K562 (cell line): ENCODE data around the gene PRKAA1. TPM values are rescaled to one million over a fixed set of nuclear protein-coding genes. Genes with fewer than 3 reads are reported as not detected.

Source experiments
- ATAC-seq: fragments of 200-7000 bp; cut with Tn5 transposase; 3 replicates; pipeline ENCODE4 v1.9.1; 2020; ENCODE audit warnings: moderate library complexity
- BruUV-seq: library from RNA; stranded (reverse); fragments of 400-500 nt; replicated peaks from 2 replicates; lab custom pipeline; 2021; lab: Mats Ljungman, UMichigan
- CTCF ChIA-PET: fragments of 300-600 bp; formaldehyde crosslinking; extraction: SDS; loops from one replicate; lab custom pipeline; 2021; ENCODE audit warnings: low intra/inter-chr PET ratio; lab: Yijun Ruan, JAX
- POLR2A ChIA-PET: fragments of 300-600, 350-650 bp; sonication (Branson Sonifier 250); formaldehyde crosslinking; extraction: SDS; loops from one replicate; lab custom pipeline; 2021; ENCODE audit warnings: antibody characterized with exemption, inconsistent platforms; lab: Yijun Ruan, JAX
- DNase-seq, 4 experiments: peaks; one replicate each; pipeline versions ENCODE4 v3.0.0 to v3.0.0-alpha.2; 2011 to 2018; ENCODE audit warnings: low spot score in 3 of 4, mixed read lengths in 3 of 4; ENCODE audit errors: extremely low read depth in 1 of 4
- FAIRE-seq: peaks from 2 replicates; lab custom pipeline; 2011; peaks lifted over from hg19 to GRCh38; lab: Jason Lieb, UNC
- H2AFZ ChIP-seq: 2 replicates; pipeline ENCODE4 v1.6.0; 2011; ENCODE audit warnings: low read depth, low read length, control low read depth, inconsistent platforms
- H3K27ac ChIP-seq: fragments of 200-600 bp; 3 replicates; pipeline ENCODE4 v1.8.0; 2011; ENCODE audit warnings: low read depth, mild to moderate bottlenecking, control low read depth, inconsistent platforms, low read length, moderate library complexity, mixed read lengths; ENCODE audit errors: extremely low read depth
- H3K27me3 ChIP-seq, 2 experiments: fragments of 300-600 bp in 1 of 2; 2 replicates in 1 of 2; 3 replicates in 1 of 2; pipeline versions ENCODE4 v1.6.0 to v1.8.0; 2011; ENCODE audit warnings: inconsistent platforms in 2 of 2, low read length in 2 of 2, mild to moderate bottlenecking in 1 of 2, mixed read lengths in 1 of 2, moderate library complexity in 1 of 2; ENCODE audit not compliant: control insufficient read depth in 2 of 2, insufficient read depth in 2 of 2
- H3K36me3 ChIP-seq: fragments of 300-600 bp; 3 replicates; pipeline ENCODE4 v1.8.0; 2011; ENCODE audit warnings: mild to moderate bottlenecking, low read length, inconsistent platforms; ENCODE audit not compliant: control insufficient read depth, insufficient read depth
- H3K4me1 ChIP-seq, 2 experiments: fragments of 200-600 bp in 1 of 2; replicated peaks in 1 of 2; 2 replicates in 1 of 2; 3 replicates in 1 of 2; pipeline versions ENCODE4 v1.5.1 to v1.8.0; 2011; ENCODE audit warnings: inconsistent platforms in 2 of 2, low read length in 2 of 2, mild to moderate bottlenecking in 1 of 2, mixed read lengths in 1 of 2, moderate library complexity in 1 of 2; ENCODE audit not compliant: control insufficient read depth in 2 of 2, insufficient read depth in 2 of 2
- H3K4me2 ChIP-seq: 2 replicates; pipeline ENCODE4 v1.6.1; 2011; ENCODE audit warnings: low read length, control low read depth, inconsistent platforms, mixed read lengths; ENCODE audit not compliant: insufficient read depth
- H3K4me3 ChIP-seq: fragments of 200-600 bp; sonication (generic), shearing (Covaris generic); 2 replicates; pipeline ENCODE4 v1.5.1; 2016; ENCODE audit warnings: control low read depth, inconsistent platforms
- H3K79me2 ChIP-seq: fragments of 200-600 bp; 3 replicates; pipeline ENCODE4 v1.8.0; 2011; ENCODE audit warnings: low read length, inconsistent platforms; ENCODE audit not compliant: control insufficient read depth, insufficient read depth
- H3K9ac ChIP-seq, 2 experiments: 2 replicates each; pipeline versions ENCODE4 v1.6.0 to v1.6.1; 2011; ENCODE audit warnings: low read depth in 2 of 2, low read length in 2 of 2, control low read depth in 1 of 2, inconsistent platforms in 1 of 2, mild to moderate bottlenecking in 1 of 2, mixed read lengths in 1 of 2; ENCODE audit not compliant: insufficient read depth in 1 of 2
- H3K9me1 ChIP-seq: one replicate; pipeline ENCODE4 v1.6.0; 2011; ENCODE audit warnings: inconsistent platforms, mild to moderate bottlenecking, low read length, moderate library complexity; ENCODE audit not compliant: control insufficient read depth, insufficient read depth
- H3K9me3 ChIP-seq: replicated peaks from 2 replicates; pipeline ENCODE4 v1.5.1; 2011; ENCODE audit warnings: low read depth, low read length, inconsistent platforms; ENCODE audit not compliant: control insufficient read depth, insufficient read depth
- H4K20me1 ChIP-seq: replicated peaks from 2 replicates; pipeline ENCODE4 v1.6.1; 2011; ENCODE audit warnings: low read length, inconsistent platforms, mixed read lengths; ENCODE audit not compliant: control insufficient read depth, insufficient read depth
- ARID3A ChIP-seq: IDR thresholded peaks from 2 replicates; pipeline ENCODE4 v1.6.1; 2012; ENCODE audit warnings: low read depth, low read length, improper control_type of control experiment, borderline replicate concordance
- BACH1 ChIP-seq: fragments of 200-800 bp; sonication (Bioruptor generic); IDR thresholded peaks from 2 replicates; pipeline ENCODE4 v1.6.1; 2016; ENCODE audit warnings: missing genetic modification characterization, missing compliant biosample characterization
- BRD4 ChIP-seq: fragments of 200-600 bp; sonication (generic); IDR thresholded peaks from 2 replicates; pipeline ENCODE4 v1.6.1; 2017; ENCODE audit warnings: inconsistent platforms
- ERF ChIP-seq: fragments of 450-650 bp; formaldehyde crosslinking; IDR thresholded peaks from 2 replicates; pipeline ENCODE4 v1.4.0; 2020; ENCODE audit warnings: mild to moderate bottlenecking, mixed read lengths
- FOXA3 ChIP-seq, 2 experiments: fragments of 450-650 bp in 1 of 2; sonication (generic) in 1 of 2; formaldehyde crosslinking; IDR thresholded peaks in 1 of 2; conservative IDR thresholded peaks in 1 of 2; 2 replicates each; pipeline versions ENCODE4 v1.4.0 to v1.8.0; 2020 to 2022; ENCODE audit warnings: mild to moderate bottlenecking in 2 of 2, missing genetic modification reagents in 1 of 2
- FOXM1 ChIP-seq, 2 experiments: fragments of 450-650 bp in 1 of 2; sonication (generic) in 1 of 2; formaldehyde crosslinking in 1 of 2; IDR thresholded peaks; 2 replicates each; pipeline versions ENCODE4 v1.6.1 to v1.9.0; 2017 to 2022; ENCODE audit warnings: low read depth in 2 of 2, mild to moderate bottlenecking in 2 of 2, missing genetic modification reagents in 1 of 2, moderate library complexity in 1 of 2
- ILF3 ChIP-seq: fragments of 450-650 bp; IDR thresholded peaks from 2 replicates; pipeline ENCODE4 v1.6.1; 2018; ENCODE audit warnings: antibody characterized with exemption, mild to moderate bottlenecking, moderate library complexity, borderline replicate concordance
- MYC ChIP-seq, 2 experiments: fragments of 250-450 bp in 1 of 2; sonication (Bioruptor Pico) in 1 of 2; IDR thresholded peaks; 2 replicates each; pipeline versions ENCODE4 v1.5.1 to v1.6.1; 2012 to 2021; ENCODE audit warnings: low read depth in 2 of 2, borderline replicate concordance in 1 of 2, improper control_type of control experiment in 1 of 2, low read length in 1 of 2, mild to moderate bottlenecking in 1 of 2, moderate library complexity in 1 of 2
- NR3C1 ChIP-seq: sonication (generic); formaldehyde crosslinking; IDR thresholded peaks from 2 replicates; pipeline ENCODE4 v1.8.1; 2022; ENCODE audit warnings: missing genetic modification reagents
- POLR2AphosphoS5 ChIP-seq: IDR thresholded peaks from 2 replicates; pipeline ENCODE4 v1.6.1; 2011; ENCODE audit warnings: mild to moderate bottlenecking, low read depth, low read length, moderate library complexity; ENCODE audit not compliant: control insufficient read depth, insufficient read depth
- TAF15 ChIP-seq: fragments of 200-400 bp; formaldehyde crosslinking; IDR thresholded peaks from 2 replicates; pipeline ENCODE4 v1.6.1; 2017; ENCODE audit warnings: mild to moderate bottlenecking, low read depth, low read length, moderate library complexity
- THAP12 ChIP-seq: fragments of 250-450 bp; sonication (Bioruptor Pico); IDR thresholded peaks from 2 replicates; pipeline ENCODE4 v1.9.0; 2021; ENCODE audit warnings: mild to moderate bottlenecking, inconsistent platforms
- TRIM24 ChIP-seq, 2 experiments: fragments of 450-650 bp; IDR thresholded peaks; 2 replicates each; pipeline ENCODE4 v1.6.1; 2016
- XRCC3 ChIP-seq: fragments of 450-650 bp; IDR thresholded peaks from 2 replicates; pipeline ENCODE4 v1.6.1; 2017; ENCODE audit warnings: mild to moderate bottlenecking, moderate library complexity
- ZBTB43 ChIP-seq: sonication (generic); formaldehyde crosslinking; IDR thresholded peaks from 2 replicates; pipeline ENCODE4 v1.8.0; 2023; ENCODE audit warnings: mild to moderate bottlenecking, missing genetic modification reagents
- ZNF324 ChIP-seq: fragments of 250-450 bp; sonication (Bioruptor Pico); IDR thresholded peaks from 2 replicates; pipeline ENCODE4 v1.4.0; 2020; ENCODE audit warnings: mild to moderate bottlenecking
- WGBS: fragments of 100-300 bp; shearing (Covaris generic); methylation state at CpG from one replicate; pipeline ENCODE4 v1.1.6; 2016; ENCODE audit warnings: low coverage, mixed read lengths; ENCODE audit not compliant: insufficient coverage; ENCODE audit errors: missing lambda C conversion rate; 5-methylcytosine and 5-hydroxymethylcytosine counted together
- in situ Hi-C: fragments of 300-500 bp; cut with MboI; formaldehyde crosslinking; loops from 4 replicates; pipeline ENCODE4 v1.15.0; 2018; ENCODE audit warnings: inconsistent platforms, mixed read lengths
- intact Hi-C: fragments of 100-400 bp; cut with micrococcal nuclease; formaldehyde crosslinking; loops from 2 replicates; pipeline ENCODE4 v1.14.2; 2022
- polyA plus RNA-seq, 8 experiments: library from polyadenylated mRNA; depleted of rRNA in 4 of 8; stranded (reverse) in 5 of 8; unstranded in 3 of 8; fragments of >200 nt; fragmentation: Nextera tagmentation in 2 of 8; fragmentation: Illumina TruSeq in 1 of 8; extraction: Ambion mirVana in 2 of 8; extraction: Trizol in 1 of 8; gene quantifications; 2 replicates each; pipeline versions ENCODE4 v1.2.1 to v1.2.3, GENCODE V29; 2011 to 2014; ENCODE audit warnings: inconsistent platforms in 1 of 8, missing spikeins in 1 of 8
- total RNA-seq, 7 experiments: library from RNA; depleted of rRNA in 6 of 7; stranded (reverse); fragments of >200 nt in 6 of 7; fragmentation: Illumina TruSeq in 2 of 7; extraction: Trizol in 2 of 7; gene quantifications; 2 replicates each; pipeline versions ENCODE4 v1.2.1 to v1.2.3, GENCODE V29; 2011 to 2021; ENCODE audit warnings: low replicate concordance in 1 of 7

PRKAA1 gene
- total and polyA plus RNA-seq, 9 of the 15 experiments (the other 6 are each of a cell fraction or from before 2014, with no cell fraction given) = 24.5 to 84.0 (median 51.4) TPM

- H3K9me3 ChIP-seq = no peaks in the 10 kb centered on the region
- H3K9me1 ChIP-seq = peaks cover 5% of the 10 kb centered on the region
- no peak overlapping the region for H2AFZ ChIP-seq
- WGBS = under 1% methylated on average over 21 of the region's 21 CpGs
- H3K27ac ChIP-seq = peak overlapping the region; percentile 96
- peaks cover 49% of the 10 kb centered on the region for H4K20me1 ChIP-seq
- H3K79me2 ChIP-seq = peaks cover 65% of the 10 kb centered on the region
- H3K27me3 ChIP-seq = no peaks in the 10 kb centered on the region
- CTCF ChIA-PET = no interaction called here
- H3K4me1 ChIP-seq = peaks cover 6 to 28% of the 10 kb centered on the region in 2 experiments; a peak in 4 of 5 replicates
- peaks cover 54% of the 10 kb centered on the region for H3K36me3 ChIP-seq
- BruUV-seq = TSS peak; percentile 60
- peak in 1 of 4 experiments; percentile 59 for DNase-seq
- peak overlapping the region; percentile 99 for H3K4me2 ChIP-seq
- intact Hi-C loops (loop anchor here (10.0 kb wide), 1 partner anchor 1410 kb away; the partner anchor contains the start of gene DAB2), in situ Hi-C loops (no loop called here)
- H3K9ac ChIP-seq = peak overlapping the region; percentile 97 to 99
- no peak for FAIRE-seq
- 0 out of 3 replicates have a peak, but pooled peaks have one; percentile 5 for ATAC-seq
- POLR2A ChIA-PET = interaction anchor here (0.6 to 7.6 kb wide), 8 partner anchors 9 to 1753 kb away, joined by 3 to 125 read pairs (median 20); partner anchors contain the start of gene TTC33
- H3K4me3 ChIP-seq = peak overlapping the region; percentile 78
- TF ChIP-seq ERF (CRISPR knock-in tag) (no peak), MYC (IDR thresholded peaks at IDR 0.05; ENCODE audit: low read depth, low read length) (no peak), MYC (CRISPR knock-in tag; IDR thresholded peaks at IDR 0.05; ENCODE audit: borderline replicate concordance, low read depth) (0 out of 2 replicates have a peak, but pooled peaks have one; percentile 26), POLR2AphosphoS5 (0 out of 2 replicates have a peak, but pooled peaks have one; percentile 6), TRIM24 (IDR thresholded peaks at IDR 0.05) (no peak), BACH1 (tag) (no peak), FOXA3 (CRISPR knock-in tag; conservative IDR thresholded peaks at IDR 0.05 in 1 of 2, IDR thresholded peaks at IDR 0.05 in 1 of 2) (peak in 1 of 2 experiments; percentile 30; a peak in 1 of 4 replicates), XRCC3 (no peak), FOXM1 (IDR thresholded peaks at IDR 0.05; ENCODE audit: low read depth) (no peak), FOXM1 (CRISPR knock-in tag; IDR thresholded peaks at IDR 0.05; ENCODE audit: low read depth) (no peak), ZNF324 (CRISPR knock-in tag) (0 out of 2 replicates have a peak, but pooled peaks have one; percentile 11), BRD4 (0 out of 2 replicates have a peak, but pooled peaks have one; percentile 16), ZBTB43 (CRISPR knock-in tag) (0 out of 2 replicates have a peak, but pooled peaks have one; percentile 2), NR3C1 (CRISPR knock-in tag) (no peak), TAF15 (no peak), THAP12 (CRISPR knock-in tag) (no peak), ARID3A (no peak), ILF3 (0 out of 2 replicates have a peak, but pooled peaks have one; percentile 19)
Measured at GRCh38 chr5:40834391-40834848, 36.2 kb upstream of the PRKAA1 start.
